ENCODE data around the gene THEM5. TPM values are rescaled to one million over a fixed set of nuclear protein-coding genes. Genes with fewer than 3 reads are reported as not detected.
"Not testable (repeated sequence)": the region's sequence is repeated elsewhere in the genome, so short reads cannot be mapped to it uniquely, and the experiment has no call there.

THEM5 gene
- polyA plus RNA-seq, 1 donor (not counting 4 experiments of a cell fraction or from before 2014, with no cell fraction given): 0.18 TPM

DNA sequence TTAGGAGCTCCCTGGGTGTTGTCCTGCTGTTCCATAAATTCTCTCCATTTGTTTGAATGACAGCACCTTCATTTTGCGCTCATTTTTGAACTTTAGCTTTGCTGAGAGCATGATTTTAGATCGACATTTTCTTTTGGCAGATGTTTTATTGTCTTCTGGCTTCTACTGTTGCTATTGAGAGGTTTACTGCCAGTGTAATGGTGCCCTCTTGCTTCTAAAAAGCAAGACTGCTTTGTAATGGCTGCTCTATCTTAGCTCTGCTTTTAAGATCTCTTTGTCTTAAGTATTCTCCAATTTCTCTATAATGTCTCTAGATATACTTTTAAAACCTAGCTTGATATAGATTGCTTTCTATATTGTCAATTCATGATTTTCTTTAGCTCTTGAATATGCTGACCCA, 28.0 kb upstream of the THEM5 start:
- DNase-seq (ENCODE audit: low read depth, low spot score) (no peak), FAIRE-seq (peak; percentile 5)
- no peaks in the 10 kb centered on the region for H3K27me3 ChIP-seq (ENCODE audit: control insufficient read depth, extremely low read depth, insufficient read depth, low read length)
- dilution Hi-C loops (cut with MboI; ENCODE audit: extremely low pct_ligation_motif_present, low sequenced_read_pairs): no loop called here
- H3K4me3 ChIP-seq (ENCODE audit: control insufficient read depth in 2 of 3, extremely low read depth in 1 of 3, insufficient read depth in 2 of 3, low read depth in 1 of 3, low read length in 3 of 3): no peak overlapping the region
- H3K27ac ChIP-seq (ENCODE audit: control insufficient read depth, insufficient read depth, low read length): no peak overlapping the region
- no peaks in the 10 kb centered on the region for H3K9me1 ChIP-seq (ENCODE audit: control insufficient read depth, extremely low read depth, insufficient read depth, low read length)
- H3K4me2 ChIP-seq (ENCODE audit: control insufficient read depth, extremely low read depth, insufficient read depth, low read depth, low read length): no peak overlapping the region
- no peak for TF ChIP-seq EZH2 (IDR thresholded peaks at IDR 0.05; ENCODE audit: low read length)
- TF ChIP-seq, protein P1, sequence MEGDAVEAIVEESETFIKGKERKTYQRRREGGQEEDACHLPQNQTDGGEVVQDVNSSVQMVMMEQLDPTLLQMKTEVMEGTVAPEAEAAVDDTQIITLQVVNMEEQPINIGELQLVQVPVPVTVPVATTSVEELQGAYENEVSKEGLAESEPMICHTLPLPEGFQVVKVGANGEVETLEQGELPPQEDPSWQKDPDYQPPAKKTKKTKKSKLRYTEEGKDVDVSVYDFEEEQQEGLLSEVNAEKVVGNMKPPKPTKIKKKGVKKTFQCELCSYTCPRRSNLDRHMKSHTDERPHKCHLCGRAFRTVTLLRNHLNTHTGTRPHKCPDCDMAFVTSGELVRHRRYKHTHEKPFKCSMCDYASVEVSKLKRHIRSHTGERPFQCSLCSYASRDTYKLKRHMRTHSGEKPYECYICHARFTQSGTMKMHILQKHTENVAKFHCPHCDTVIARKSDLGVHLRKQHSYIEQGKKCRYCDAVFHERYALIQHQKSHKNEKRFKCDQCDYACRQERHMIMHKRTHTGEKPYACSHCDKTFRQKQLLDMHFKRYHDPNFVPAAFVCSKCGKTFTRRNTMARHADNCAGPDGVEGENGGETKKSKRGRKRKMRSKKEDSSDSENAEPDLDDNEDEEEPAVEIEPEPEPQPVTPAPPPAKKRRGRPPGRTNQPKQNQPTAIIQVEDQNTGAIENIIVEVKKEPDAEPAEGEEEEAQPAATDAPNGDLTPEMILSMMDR (optimal IDR thresholded peaks at IDR 0.05 in 1 of 3, IDR thresholded peaks at IDR 0.05 in 1 of 3, conservative IDR thresholded peaks at IDR 0.05 in 1 of 3; ENCODE audit: extremely low read depth in 1 of 3, insufficient read depth in 2 of 3, low read length in 3 of 3): no peak
- H3K9ac ChIP-seq (ENCODE audit: control insufficient read depth, extremely low read depth, insufficient read depth, low read length): no peak overlapping the region
- H3K4me1 ChIP-seq (ENCODE audit: control insufficient read depth, extremely low read depth, insufficient read depth, low read length): peaks cover 13% of the 10 kb centered on the region
- H3K9me3 ChIP-seq (ENCODE audit: control insufficient read depth, low read depth, low read length): no peaks in the 10 kb centered on the region
- H3K79me2 ChIP-seq (ENCODE audit: control insufficient read depth, insufficient read depth, low read length): no peaks in the 10 kb centered on the region
- no peaks in the 10 kb centered on the region for H3K36me3 ChIP-seq (ENCODE audit: control insufficient read depth in 2 of 2, extremely low read depth in 1 of 2, insufficient read depth in 2 of 2, low read length in 2 of 2)
- H2AFZ ChIP-seq (ENCODE audit: control insufficient read depth, low read length): no peak overlapping the region
- H4K20me1 ChIP-seq (ENCODE audit: control insufficient read depth, extremely low read depth, insufficient read depth, low read length): no peaks in the 10 kb centered on the region

DNA sequence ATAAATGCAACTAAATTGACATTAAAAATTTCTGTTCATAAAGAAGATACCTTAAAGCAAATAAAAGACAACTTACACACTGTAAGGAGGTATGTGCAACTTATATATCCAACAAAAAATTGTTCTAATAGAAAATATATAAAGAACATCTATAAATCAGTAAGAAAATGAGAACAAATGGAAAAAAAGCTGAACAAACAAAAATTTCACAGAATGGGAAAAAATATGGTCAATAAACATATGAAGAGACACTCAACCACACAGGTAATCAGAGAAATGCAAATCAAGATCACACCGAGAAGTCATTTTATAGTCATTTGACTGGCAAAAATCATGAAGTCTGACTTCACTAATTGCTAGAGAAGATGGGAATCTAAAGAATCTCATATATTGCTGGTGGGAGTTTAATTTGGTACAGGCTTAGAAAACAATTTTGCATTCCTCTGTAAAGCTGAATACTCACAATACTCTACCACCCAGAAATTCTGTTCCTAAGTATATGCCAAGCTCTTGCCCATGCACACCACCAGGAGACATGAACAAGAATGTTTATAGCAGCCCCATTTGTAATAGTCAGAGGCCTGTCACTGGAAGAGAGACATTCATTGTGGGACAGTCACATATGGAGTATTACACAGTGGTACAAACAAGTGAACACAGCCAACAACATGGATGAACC, 22.0 kb upstream of the THEM5 start:
- Histone ChIP-seq H3K4me2 (ENCODE audit: control insufficient read depth, extremely low read depth, insufficient read depth, low read depth, low read length) (no peak overlapping the region), H3K27ac (ENCODE audit: control insufficient read depth, insufficient read depth, low read length) (no peak overlapping the region), H3K4me3 (ENCODE audit: control insufficient read depth in 2 of 3, extremely low read depth in 1 of 3, insufficient read depth in 2 of 3, low read depth in 1 of 3, low read length in 3 of 3) (no peak overlapping the region), H3K79me2 (ENCODE audit: control insufficient read depth, insufficient read depth, low read length) (no peaks in the 10 kb centered on the region), H3K27me3 (ENCODE audit: control insufficient read depth, extremely low read depth, insufficient read depth, low read length) (no peaks in the 10 kb centered on the region), H3K9me1 (ENCODE audit: control insufficient read depth, extremely low read depth, insufficient read depth, low read length) (no peaks in the 10 kb centered on the region), H3K4me1 (ENCODE audit: control insufficient read depth, extremely low read depth, insufficient read depth, low read length) (no peaks in the 10 kb centered on the region), H3K9ac (ENCODE audit: control insufficient read depth, extremely low read depth, insufficient read depth, low read length) (no peak overlapping the region), H3K9me3 (ENCODE audit: control insufficient read depth, low read depth, low read length) (no peaks in the 10 kb centered on the region), H3K36me3 (ENCODE audit: control insufficient read depth in 2 of 2, extremely low read depth in 1 of 2, insufficient read depth in 2 of 2, low read length in 2 of 2) (peaks cover 3% of the 10 kb centered on the region in 2 experiments), H4K20me1 (ENCODE audit: control insufficient read depth, extremely low read depth, insufficient read depth, low read length) (no peaks in the 10 kb centered on the region), H2AFZ (ENCODE audit: control insufficient read depth, low read length) (no peak overlapping the region)
- DNase-seq (ENCODE audit: low read depth, low spot score) (no peak), FAIRE-seq (no peak)
- TF ChIP-seq EZH2 (IDR thresholded peaks at IDR 0.05; ENCODE audit: low read length): no peak
- TF ChIP-seq, protein P1 (optimal IDR thresholded peaks at IDR 0.05 in 1 of 3, IDR thresholded peaks at IDR 0.05 in 1 of 3, conservative IDR thresholded peaks at IDR 0.05 in 1 of 3; ENCODE audit: extremely low read depth in 1 of 3, insufficient read depth in 2 of 3, low read length in 3 of 3): no peak
- dilution Hi-C loops (cut with MboI; ENCODE audit: extremely low pct_ligation_motif_present, low sequenced_read_pairs): no loop called here

DNA sequence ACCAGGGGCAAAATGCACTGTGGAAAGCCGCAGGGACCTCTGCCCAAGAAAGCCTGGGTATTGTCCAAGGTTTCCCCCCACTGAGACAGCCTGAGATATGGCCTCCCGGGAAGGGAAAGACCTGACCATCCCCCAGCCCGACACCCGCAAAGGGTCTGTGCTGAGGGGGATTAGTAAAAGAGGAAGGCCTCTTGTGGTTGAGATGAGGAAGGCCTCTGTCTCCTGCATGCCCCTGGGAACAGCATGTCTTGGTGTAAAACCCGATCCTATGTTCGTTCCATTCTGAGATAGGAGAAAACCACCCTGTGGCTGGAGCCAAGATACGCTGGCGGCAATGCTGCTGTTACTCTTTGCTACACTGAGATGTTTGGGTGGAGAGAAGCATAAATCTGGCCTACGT, 19.3 kb upstream of the THEM5 start:
- FAIRE-seq; H2AFZ ChIP-seq (ENCODE audit: control insufficient read depth, low read length); H3K36me3 ChIP-seq (ENCODE audit: control insufficient read depth in 2 of 2, extremely low read depth in 1 of 2, insufficient read depth in 2 of 2, low read length in 2 of 2); H3K9me3 ChIP-seq (ENCODE audit: control insufficient read depth, low read depth, low read length); H3K9ac ChIP-seq (ENCODE audit: control insufficient read depth, extremely low read depth, insufficient read depth, low read length); H3K4me3 ChIP-seq (ENCODE audit: control insufficient read depth in 2 of 3, extremely low read depth in 1 of 3, insufficient read depth in 2 of 3, low read depth in 1 of 3, low read length in 3 of 3); H3K27me3 ChIP-seq (ENCODE audit: control insufficient read depth, extremely low read depth, insufficient read depth, low read length); H3K79me2 ChIP-seq (ENCODE audit: control insufficient read depth, insufficient read depth, low read length); H3K4me1 ChIP-seq (ENCODE audit: control insufficient read depth, extremely low read depth, insufficient read depth, low read length); H3K4me2 ChIP-seq (ENCODE audit: control insufficient read depth, extremely low read depth, insufficient read depth, low read depth, low read length); dilution Hi-C loops (cut with MboI; ENCODE audit: extremely low pct_ligation_motif_present, low sequenced_read_pairs); H4K20me1 ChIP-seq (ENCODE audit: control insufficient read depth, extremely low read depth, insufficient read depth, low read length); H3K9me1 ChIP-seq (ENCODE audit: control insufficient read depth, extremely low read depth, insufficient read depth, low read length); H3K27ac ChIP-seq (ENCODE audit: control insufficient read depth, insufficient read depth, low read length); DNase-seq (ENCODE audit: low read depth, low spot score): not testable (repeated sequence)
